Upper lobe of right lung (tissue), 1 donor: ENCODE data around the gene MTRR. TPM values are rescaled to one million over a fixed set of nuclear protein-coding genes. Genes with fewer than 3 reads are reported as not detected.

ENCODE experiments used
- ATAC-seq: fragments of 200-7000 bp; cut with Tn5 transposase; one replicate; pipeline ENCODE4 v1.9.1; 2020; ENCODE audit warnings: mild to moderate bottlenecking, moderate library complexity
- DNase-seq: peaks from one replicate; pipeline ENCODE4 v3.0.0-alpha.2; 2020
- H3K27ac ChIP-seq: fragments of 200-600 bp; one replicate; pipeline ENCODE4 v1.8.0; 2022
- H3K27me3 ChIP-seq: fragments of 200-600 bp; one replicate; pipeline ENCODE4 v1.8.0; 2022; ENCODE audit warnings: mild to moderate bottlenecking
- H3K36me3 ChIP-seq: fragments of 200-600 bp; one replicate; pipeline ENCODE4 v1.8.0; 2022
- H3K4me1 ChIP-seq: fragments of 200-600 bp; one replicate; pipeline ENCODE4 v1.8.0; 2022
- H3K4me3 ChIP-seq: fragments of 200-600 bp; one replicate; pipeline ENCODE4 v1.8.0; 2022; ENCODE audit warnings: mild to moderate bottlenecking
- H3K9me3 ChIP-seq: fragments of 200-600 bp; one replicate; pipeline ENCODE4 v1.8.0; 2022
- intact Hi-C: fragments of 100-400 bp; cut with DNase I; formaldehyde crosslinking; loops from one replicate; pipeline ENCODE4 v1.11.0; 2022
- total RNA-seq: library from RNA; stranded (reverse); fragmentation: NEBNext Ultra II Directional; extraction: Animal tissue kit (Norgen Biotek cat#: 25700); gene quantifications from one replicate; pipeline ENCODE4 v1.2.1, GENCODE V29; 2021
- TF ChIP-seq, protein P1 (sequence below): fragments of 200-600 bp; IDR thresholded peaks from one replicate; pipeline ENCODE4 v1.8.0; 2022; ENCODE audit warnings: antibody characterized with exemption
- donor health status: DM: no; HTN: yes; CAD: no; lungs with severe emphysema.

Gene MTRR
- total RNA-seq, 1 donor from 2014 or later = 116 TPM

DNA sequence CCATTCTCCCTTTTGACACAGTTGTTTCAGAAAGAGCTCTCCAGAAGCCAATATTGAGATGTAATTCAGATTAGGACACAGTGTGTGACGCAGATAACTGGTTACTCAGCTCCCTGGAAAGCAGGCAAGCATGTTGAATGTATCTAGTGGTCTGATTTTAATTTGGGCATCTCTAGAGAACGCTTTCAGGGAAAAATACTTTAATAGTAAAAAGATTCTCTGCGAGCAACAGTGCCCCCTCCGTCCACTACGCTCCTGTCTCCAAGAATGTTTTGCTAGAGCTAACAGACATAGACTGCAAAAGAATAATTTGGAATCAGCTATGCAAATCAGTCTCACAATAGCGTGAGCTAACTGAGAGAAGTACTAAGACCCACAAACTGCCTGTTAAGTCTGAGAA lies 41.3 kb upstream of the MTRR start:
- TF ChIP-seq, protein P1, sequence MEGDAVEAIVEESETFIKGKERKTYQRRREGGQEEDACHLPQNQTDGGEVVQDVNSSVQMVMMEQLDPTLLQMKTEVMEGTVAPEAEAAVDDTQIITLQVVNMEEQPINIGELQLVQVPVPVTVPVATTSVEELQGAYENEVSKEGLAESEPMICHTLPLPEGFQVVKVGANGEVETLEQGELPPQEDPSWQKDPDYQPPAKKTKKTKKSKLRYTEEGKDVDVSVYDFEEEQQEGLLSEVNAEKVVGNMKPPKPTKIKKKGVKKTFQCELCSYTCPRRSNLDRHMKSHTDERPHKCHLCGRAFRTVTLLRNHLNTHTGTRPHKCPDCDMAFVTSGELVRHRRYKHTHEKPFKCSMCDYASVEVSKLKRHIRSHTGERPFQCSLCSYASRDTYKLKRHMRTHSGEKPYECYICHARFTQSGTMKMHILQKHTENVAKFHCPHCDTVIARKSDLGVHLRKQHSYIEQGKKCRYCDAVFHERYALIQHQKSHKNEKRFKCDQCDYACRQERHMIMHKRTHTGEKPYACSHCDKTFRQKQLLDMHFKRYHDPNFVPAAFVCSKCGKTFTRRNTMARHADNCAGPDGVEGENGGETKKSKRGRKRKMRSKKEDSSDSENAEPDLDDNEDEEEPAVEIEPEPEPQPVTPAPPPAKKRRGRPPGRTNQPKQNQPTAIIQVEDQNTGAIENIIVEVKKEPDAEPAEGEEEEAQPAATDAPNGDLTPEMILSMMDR = no peak
- intact Hi-C loops = no loop called here

DNA sequence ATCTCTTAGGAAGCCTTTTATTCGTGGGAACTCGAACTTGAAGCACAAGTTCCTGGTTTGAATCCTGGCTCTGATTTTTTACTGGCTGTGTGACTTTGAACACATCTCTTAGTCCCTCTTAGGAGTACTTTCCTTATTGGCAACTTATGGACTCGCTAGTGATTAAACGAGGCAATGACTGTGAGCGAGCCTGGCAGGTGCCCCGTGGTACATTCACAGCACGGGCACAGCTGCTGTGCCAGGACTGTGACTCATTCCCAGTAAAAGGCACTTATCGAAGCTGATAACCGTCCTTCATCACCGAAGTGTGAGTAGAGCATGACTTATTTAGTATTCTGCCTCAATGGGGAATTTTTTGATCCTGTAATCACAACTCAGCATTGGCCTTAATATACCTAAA lies 40.7 kb upstream of the MTRR start:
- no peaks in the 10 kb centered on the region for H3K27me3 ChIP-seq
- H3K9me3 ChIP-seq = no peaks in the 10 kb centered on the region
- intact Hi-C loops = no loop called here
- peak; percentile 72 for DNase-seq
- TF ChIP-seq, protein P1 = no peak
- H3K4me3 ChIP-seq = no peak overlapping the region
- peak; percentile 80 for ATAC-seq
- H3K27ac ChIP-seq = no peak overlapping the region
- H3K4me1 ChIP-seq = no peaks in the 10 kb centered on the region
- no peaks in the 10 kb centered on the region for H3K36me3 ChIP-seq

More for the DNA sequence above, 41.3 kb upstream of the MTRR start:
- Histone ChIP-seq H3K36me3 (no peaks in the 10 kb centered on the region), H3K9me3 (no peaks in the 10 kb centered on the region), H3K27me3 (no peaks in the 10 kb centered on the region), H3K4me1 (no peaks in the 10 kb centered on the region), H3K27ac (no peak overlapping the region), H3K4me3 (no peak overlapping the region)
- DNase-seq (no peak), ATAC-seq (no peak)

DNA sequence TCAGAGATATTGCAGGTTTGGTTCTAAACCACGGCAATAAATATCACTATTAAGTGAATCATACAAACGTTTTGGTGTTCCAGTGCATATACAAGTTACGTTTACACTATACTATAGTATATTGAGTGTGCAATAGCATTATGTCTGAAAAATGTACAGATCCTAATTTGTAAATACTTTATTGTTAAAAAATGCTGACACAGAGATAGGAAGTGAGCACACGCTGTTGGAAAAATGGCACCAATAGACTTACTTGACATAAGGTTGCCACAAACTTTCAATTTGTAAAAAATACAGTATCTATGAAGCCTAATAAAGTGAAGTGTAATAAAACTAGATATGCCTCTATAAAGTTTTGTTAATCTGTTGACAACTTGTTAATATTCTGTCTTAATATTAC lies 34.0 kb upstream of the MTRR start:
- intact Hi-C loops = no loop called here
- TF ChIP-seq, protein P1 = no peak
- no peaks in the 10 kb centered on the region for H3K27me3 ChIP-seq
- H3K36me3 ChIP-seq = no peaks in the 10 kb centered on the region
- no peak overlapping the region for H3K4me3 ChIP-seq
- H3K4me1 ChIP-seq = no peaks in the 10 kb centered on the region
- no peak overlapping the region for H3K27ac ChIP-seq
- ATAC-seq (no peak), DNase-seq (no peak)
- no peaks in the 10 kb centered on the region for H3K9me3 ChIP-seq

DNA sequence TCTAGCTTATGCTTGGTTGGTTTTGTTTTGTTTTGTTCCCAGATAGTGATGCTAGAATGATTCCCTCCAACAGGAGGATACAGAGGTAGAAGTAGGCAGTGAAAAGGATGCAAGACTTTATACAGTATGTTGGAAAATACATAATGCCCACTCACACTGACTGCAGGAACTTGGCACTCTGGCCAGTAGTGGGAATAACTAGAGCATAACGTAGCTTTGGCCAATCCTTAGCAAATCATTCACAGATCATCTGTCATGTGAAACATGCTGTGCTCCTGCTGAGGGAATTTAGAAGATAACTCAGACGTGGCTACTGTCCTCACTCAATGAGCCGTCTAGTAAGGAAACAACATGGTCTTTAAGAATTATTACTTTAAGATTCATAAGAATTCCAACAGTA lies 31.5 kb upstream of the MTRR start:
- H3K9me3 ChIP-seq = no peaks in the 10 kb centered on the region
- DNase-seq (no peak), ATAC-seq (no peak)
- no peak overlapping the region for H3K27ac ChIP-seq
- H3K4me3 ChIP-seq = no peak overlapping the region
- intact Hi-C loops = no loop called here
- H3K27me3 ChIP-seq = no peaks in the 10 kb centered on the region
- H3K36me3 ChIP-seq = no peaks in the 10 kb centered on the region
- TF ChIP-seq, protein P1 = no peak
- H3K4me1 ChIP-seq = no peaks in the 10 kb centered on the region

DNA sequence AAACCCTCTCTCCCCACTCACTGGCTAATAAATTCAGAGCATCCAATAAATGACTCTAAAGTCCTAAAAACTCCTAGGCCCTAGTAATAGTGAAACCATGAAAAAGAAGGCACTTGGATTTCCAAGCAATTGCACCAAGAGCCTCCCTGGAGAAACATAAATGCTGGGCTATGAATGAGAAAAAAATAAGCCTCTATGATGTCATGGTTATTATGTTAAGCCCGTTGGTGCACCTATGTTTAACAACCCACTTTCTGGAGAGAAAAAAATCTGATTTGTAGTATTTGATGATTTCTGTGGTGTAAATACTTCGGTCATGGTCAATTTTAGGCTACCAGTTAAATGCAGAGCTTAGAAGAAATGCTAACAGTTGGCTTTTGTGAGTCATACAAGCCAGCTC lies 26.4 kb upstream of the MTRR start:
- TF ChIP-seq, protein P1 = no peak

DNA sequence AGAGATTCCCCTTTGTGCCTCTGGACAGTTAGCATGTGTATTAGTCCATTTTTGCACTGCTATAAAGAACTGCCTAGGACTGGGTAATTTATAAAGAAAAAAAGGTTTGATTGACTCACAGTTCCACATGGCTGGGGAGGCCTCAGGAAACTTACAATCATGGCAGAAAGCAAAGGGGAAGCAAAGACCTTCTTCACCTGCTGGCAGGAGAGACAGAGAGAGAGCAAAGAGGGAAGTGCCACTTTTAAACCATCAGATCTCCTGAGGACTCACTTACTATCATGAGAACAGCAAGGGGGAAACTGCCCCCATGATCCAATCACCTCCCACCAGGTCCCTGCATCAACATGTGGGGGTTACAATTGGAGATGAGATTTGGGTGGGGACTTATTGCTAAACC lies 24.0 kb upstream of the MTRR start:
- Histone ChIP-seq H3K36me3 (no peaks in the 10 kb centered on the region), H3K27ac (no peak overlapping the region), H3K4me3 (no peak overlapping the region), H3K27me3 (peaks cover 22% of the 10 kb centered on the region), H3K4me1 (peaks cover 5% of the 10 kb centered on the region), H3K9me3 (no peaks in the 10 kb centered on the region)
- TF ChIP-seq, protein P1 = no peak
- intact Hi-C loops = no loop called here
- ATAC-seq (no peak), DNase-seq (no peak)

More for the DNA sequence above, 26.4 kb upstream of the MTRR start:
- H3K27me3 ChIP-seq = peaks cover 10% of the 10 kb centered on the region
- intact Hi-C loops = no loop called here
- no peak overlapping the region for H3K4me3 ChIP-seq
- H3K27ac ChIP-seq = no peak overlapping the region
- ATAC-seq = no peak
- H3K36me3 ChIP-seq = no peaks in the 10 kb centered on the region
- no peak for DNase-seq
- no peaks in the 10 kb centered on the region for H3K4me1 ChIP-seq
- H3K9me3 ChIP-seq = no peaks in the 10 kb centered on the region
